ENCODE data around the gene MMP12.

GRCh38 chr11:102831128-102831488 is 43.7 kb downstream of the MMP12 start:
- TF ChIP-seq CTCF (IDR thresholded peaks at IDR 0.05) = no peak
- TF ChIP-seq POLR2A (IDR thresholded peaks at IDR 0.05) = no peak

Data from right lobe of liver (tissue), 4 donors.